GM12874 (cell line): ENCODE results near the gene LRP1.

Source experiments
- TF ChIP-seq, protein P1 (sequence below): IDR thresholded peaks from 2 replicates; pipeline ENCODE4 v1.5.1; 2011; ENCODE audit warnings: low read depth, mild to moderate bottlenecking, control low read depth, low read length, moderate library complexity; ENCODE audit not compliant: insufficient read depth

LRP1 gene

DNA sequence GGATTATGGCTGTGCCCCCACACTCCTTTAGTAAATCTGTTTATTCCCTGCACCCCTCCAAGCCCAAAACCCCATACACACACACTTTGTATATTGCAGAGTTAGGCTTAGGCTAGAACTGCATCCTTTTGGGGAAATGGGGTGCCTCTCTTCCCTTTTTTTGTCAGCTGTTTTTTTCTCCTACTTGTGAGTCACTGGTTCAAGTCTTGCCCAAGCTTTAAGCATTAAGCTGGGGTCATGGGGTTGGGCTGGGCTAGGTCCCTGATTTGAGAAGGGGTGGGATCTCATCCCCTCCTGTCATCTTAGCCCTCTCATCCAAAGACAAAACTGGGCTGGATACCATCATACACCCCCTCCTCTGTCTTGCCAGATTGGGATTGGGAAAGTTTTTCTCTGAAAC is 1.6 kb downstream of the LRP1 start:
- TF ChIP-seq, protein P1, sequence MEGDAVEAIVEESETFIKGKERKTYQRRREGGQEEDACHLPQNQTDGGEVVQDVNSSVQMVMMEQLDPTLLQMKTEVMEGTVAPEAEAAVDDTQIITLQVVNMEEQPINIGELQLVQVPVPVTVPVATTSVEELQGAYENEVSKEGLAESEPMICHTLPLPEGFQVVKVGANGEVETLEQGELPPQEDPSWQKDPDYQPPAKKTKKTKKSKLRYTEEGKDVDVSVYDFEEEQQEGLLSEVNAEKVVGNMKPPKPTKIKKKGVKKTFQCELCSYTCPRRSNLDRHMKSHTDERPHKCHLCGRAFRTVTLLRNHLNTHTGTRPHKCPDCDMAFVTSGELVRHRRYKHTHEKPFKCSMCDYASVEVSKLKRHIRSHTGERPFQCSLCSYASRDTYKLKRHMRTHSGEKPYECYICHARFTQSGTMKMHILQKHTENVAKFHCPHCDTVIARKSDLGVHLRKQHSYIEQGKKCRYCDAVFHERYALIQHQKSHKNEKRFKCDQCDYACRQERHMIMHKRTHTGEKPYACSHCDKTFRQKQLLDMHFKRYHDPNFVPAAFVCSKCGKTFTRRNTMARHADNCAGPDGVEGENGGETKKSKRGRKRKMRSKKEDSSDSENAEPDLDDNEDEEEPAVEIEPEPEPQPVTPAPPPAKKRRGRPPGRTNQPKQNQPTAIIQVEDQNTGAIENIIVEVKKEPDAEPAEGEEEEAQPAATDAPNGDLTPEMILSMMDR = no peak

DNA sequence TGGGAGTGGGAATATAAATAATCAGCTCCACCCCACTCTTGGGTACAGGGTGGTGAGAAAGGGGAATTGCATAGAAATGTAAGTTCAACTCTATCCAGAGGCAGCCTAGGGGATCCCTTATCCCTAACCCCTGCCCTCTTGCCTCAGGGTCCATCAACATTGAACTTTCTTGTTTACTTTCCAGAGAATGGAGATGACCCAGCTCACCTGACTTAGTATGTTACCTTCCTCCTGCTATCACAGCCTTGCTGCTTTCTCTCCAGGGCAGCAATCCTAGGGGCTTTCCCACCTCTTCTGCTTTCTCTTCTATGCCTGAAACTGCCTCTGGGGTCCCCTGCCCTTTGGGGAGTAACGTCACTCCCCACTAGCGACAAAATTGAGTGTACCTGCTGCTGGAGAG is 2.7 kb downstream of the LRP1 start:
- TF ChIP-seq, protein P1 = no peak

DNA sequence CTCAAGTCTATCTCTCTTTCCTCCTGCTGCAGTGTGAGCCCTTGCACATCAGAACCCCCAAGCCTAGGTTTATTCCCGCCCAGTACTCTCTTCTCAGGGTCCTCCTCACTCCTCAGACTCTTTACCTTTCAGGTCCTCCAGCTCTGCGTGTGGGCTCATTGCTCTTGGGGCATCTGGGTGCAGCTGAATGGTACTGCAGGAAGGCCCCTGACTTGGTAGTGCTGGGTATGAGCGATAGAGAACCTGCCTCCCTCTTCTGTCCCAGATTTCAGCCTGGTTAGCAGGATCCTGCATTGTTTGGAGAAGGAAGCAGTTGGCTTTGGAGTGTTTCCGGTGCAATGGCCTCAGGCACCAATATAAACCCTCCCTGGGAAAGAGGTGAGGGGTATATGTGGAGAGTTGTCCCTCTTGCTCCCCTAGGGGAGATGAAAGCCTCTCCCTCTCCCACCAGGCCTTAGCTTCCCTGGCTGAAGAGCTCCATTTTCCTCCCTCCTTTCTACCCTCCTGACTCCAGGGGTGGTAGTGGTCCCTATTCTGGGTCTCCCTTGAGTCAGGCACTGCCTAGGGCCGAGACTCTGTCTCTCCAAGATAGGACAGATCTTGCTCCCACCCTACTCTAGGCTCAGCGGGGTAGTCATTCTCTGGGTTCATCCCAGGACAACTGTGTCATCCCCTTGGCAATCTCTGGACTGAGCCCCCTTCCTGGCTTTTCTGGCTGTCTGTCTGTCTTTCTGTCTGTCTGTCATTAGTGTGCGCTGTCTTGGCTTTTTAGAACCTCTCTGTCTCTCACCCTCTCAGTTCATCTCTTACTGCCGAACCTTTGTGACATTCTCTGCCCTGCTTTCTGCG is 3.8 kb downstream of the LRP1 start:
- TF ChIP-seq, protein P1 = no peak

DNA sequence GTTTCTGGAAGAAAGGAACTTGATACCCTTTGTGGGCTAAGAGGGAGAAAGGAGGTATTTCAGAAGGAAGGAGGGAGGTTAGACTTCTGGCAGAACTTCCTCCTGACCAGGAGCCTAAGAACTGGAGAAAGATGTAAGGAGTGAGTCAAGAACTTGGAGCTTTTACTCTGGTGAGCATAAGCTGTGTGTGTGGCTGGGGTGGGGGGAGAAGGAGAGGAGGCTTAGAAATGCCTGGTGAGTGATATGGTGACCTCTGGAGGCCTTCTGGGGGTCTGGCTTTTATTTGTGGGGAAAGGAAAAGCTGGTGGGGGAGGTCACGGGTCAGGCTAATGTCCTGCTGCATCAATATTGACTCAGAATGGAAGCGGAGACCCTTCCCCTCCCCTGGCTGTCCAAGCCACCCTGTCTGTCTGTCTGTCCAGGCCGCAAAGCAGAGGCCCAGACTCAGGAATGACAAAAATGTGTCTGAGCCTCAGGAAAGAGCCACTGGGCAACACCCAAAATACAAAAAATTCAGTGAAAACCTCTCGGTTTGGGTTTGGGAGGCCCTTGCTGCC is 4.8 kb downstream of the LRP1 start:
- TF ChIP-seq, protein P1 = no peak

DNA sequence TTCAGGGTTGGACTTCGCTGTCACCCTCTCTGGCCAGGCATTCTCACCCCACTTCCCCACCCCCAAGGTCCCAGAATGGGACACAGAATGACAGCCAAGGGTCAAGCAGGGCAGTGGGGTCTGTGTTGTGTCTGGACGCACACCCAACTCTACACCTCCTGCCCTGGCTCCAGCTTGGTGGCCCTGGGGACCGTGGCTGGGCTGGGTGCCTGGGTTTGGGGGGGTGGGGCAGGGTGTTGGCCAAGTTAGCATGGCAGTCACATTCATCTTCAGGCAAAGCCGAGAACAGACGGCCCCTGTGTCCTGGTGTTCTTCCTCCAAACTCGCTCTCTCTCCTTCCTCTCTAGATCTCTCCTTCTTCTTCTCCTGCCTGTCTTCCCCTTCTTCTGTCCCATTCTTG is 5.6 kb downstream of the LRP1 start:
- TF ChIP-seq, protein P1 = no peak

DNA sequence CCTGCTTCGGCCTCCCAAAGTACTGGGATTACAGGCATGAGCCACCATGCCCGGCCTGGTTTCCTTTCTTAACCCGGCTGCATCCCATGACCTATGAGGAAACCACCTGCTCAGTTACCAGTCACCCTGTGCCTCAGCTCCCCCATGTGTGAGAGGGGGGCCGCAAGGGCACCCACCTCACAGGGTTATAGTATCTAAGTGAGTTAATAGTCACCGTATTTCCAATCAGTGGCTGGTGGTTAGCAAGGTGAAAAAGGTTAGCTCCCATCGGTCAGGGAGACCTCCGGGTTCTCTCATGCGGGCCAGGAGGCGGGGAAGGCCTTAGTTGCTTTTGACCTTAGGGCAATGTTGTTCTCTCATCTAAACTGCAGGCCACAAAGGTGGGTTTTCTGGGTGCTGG is 6.7 kb downstream of the LRP1 start:
- TF ChIP-seq, protein P1 = no peak

DNA sequence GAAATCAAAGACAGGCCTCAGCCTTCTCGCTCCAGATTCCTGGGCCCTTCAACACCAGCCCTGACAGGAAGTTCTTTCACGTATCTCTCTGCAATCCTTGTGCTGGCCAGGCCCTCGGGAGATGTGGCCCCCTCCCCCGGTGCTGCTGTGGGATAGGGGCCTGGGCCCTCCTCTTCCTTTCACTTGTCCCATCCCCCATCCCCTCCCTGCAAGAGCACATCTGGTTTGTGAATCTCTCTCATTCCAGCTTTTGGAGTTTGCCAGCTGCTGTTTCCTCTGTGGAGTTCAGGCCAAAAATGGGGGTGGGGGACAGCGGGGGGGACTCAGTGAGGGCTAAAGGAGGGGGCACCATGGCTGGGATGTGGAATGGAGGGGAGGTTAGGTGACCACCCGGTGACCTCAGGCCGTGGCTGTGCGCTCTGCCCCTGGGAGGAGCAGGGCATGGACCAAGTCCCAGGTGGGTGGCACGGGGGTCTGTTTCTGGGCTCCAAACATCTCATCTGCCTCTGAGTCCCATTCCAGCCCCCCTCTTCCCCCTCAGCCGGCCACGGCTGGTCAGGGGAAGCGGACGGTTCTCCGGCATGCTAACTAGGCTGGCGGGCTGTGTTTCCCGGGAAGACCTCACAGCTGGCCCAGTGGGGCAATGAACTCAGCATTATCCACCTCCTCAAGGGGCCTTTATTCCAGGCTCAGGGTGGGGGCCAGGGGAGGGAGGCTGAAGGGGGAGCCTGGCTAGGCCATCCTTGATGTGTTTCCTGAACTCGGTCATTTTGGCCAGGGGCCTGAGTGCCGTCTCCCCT is 7.4 kb downstream of the LRP1 start:
- TF ChIP-seq, protein P1 = no peak
